Karpas-422 (cell line): ENCODE results near the gene NAMPT. TPM values are rescaled to one million over a fixed set of nuclear protein-coding genes. Genes with fewer than 3 reads are reported as not detected.

Experiments
- DNase-seq: peaks from one replicate; pipeline ENCODE4 v3.0.0-alpha.2; 2015
- H2AFZ ChIP-seq: fragments of 200-600 bp; sonication (generic); 2 replicates; pipeline ENCODE4 v1.6.1; 2014; ENCODE audit warnings: antibody characterized with exemption, low read length, mixed read lengths
- H3K27ac ChIP-seq: fragments of 200-600 bp; sonication (generic); 2 replicates; pipeline ENCODE4 v1.5.1; 2014; ENCODE audit warnings: mild to moderate bottlenecking, low read length, moderate library complexity
- H3K27me3 ChIP-seq: fragments of 200-600 bp; sonication (generic); 2 replicates; pipeline ENCODE4 v1.6.1; 2014; ENCODE audit warnings: low read length, mixed read lengths
- H3K36me3 ChIP-seq: fragments of 200-600 bp; sonication (generic); 2 replicates; pipeline ENCODE4 v1.6.1; 2014; ENCODE audit warnings: low read length, mixed read lengths; ENCODE audit not compliant: insufficient read depth
- H3K4me1 ChIP-seq: fragments of 200-600 bp; sonication (generic); 2 replicates; pipeline ENCODE4 v1.6.1; 2014; ENCODE audit warnings: mild to moderate bottlenecking, low read length, mixed read lengths
- H3K4me2 ChIP-seq: fragments of 200-600 bp; sonication (generic); 2 replicates; pipeline ENCODE4 v1.6.1; 2014; ENCODE audit warnings: low read length, low read depth, mild to moderate bottlenecking; ENCODE audit not compliant: poor library complexity, severe bottlenecking
- H3K4me3 ChIP-seq: fragments of 200-600 bp; sonication (generic); 2 replicates; pipeline ENCODE4 v1.5.1; 2014; ENCODE audit warnings: mild to moderate bottlenecking, antibody characterized with exemption, low read length, mixed read lengths
- H3K79me2 ChIP-seq: fragments of 200-600 bp; sonication (generic); 2 replicates; pipeline ENCODE4 v1.6.1; 2014; ENCODE audit warnings: mild to moderate bottlenecking, low read length, mixed read lengths
- H3K9ac ChIP-seq: fragments of 200-600 bp; sonication (generic); 2 replicates; pipeline ENCODE4 v1.6.0; 2014; ENCODE audit warnings: low read length
- H3K9me2 ChIP-seq: fragments of 200-600 bp; sonication (generic), shearing (Covaris generic); replicated peaks from 2 replicates; pipeline ENCODE4 v1.6.0; 2014; ENCODE audit warnings: mild to moderate bottlenecking, low read length, moderate library complexity; ENCODE audit not compliant: insufficient read depth
- H3K9me3 ChIP-seq: fragments of 300-700, 200-600 bp; sonication (generic); 2 replicates; pipeline ENCODE4 v1.6.1; 2014; ENCODE audit warnings: low read length, mixed read lengths
- H4K20me1 ChIP-seq: fragments of 200-600 bp; sonication (generic); 2 replicates; pipeline ENCODE4 v1.6.1; 2014; ENCODE audit warnings: mild to moderate bottlenecking, antibody characterized with exemption, low read length, low read depth; ENCODE audit not compliant: insufficient read depth
- total RNA-seq: library from RNA; depleted of rRNA; stranded (reverse); fragments of >200 nt; shearing (Covaris generic); gene quantifications from 2 replicates; pipeline ENCODE4 v1.2.3, GENCODE V29; 2014; ENCODE audit warnings: low replicate concordance

The NAMPT gene
- total RNA-seq, 1 experiment from 2014 or later, result 87.4 TPM

DNA sequence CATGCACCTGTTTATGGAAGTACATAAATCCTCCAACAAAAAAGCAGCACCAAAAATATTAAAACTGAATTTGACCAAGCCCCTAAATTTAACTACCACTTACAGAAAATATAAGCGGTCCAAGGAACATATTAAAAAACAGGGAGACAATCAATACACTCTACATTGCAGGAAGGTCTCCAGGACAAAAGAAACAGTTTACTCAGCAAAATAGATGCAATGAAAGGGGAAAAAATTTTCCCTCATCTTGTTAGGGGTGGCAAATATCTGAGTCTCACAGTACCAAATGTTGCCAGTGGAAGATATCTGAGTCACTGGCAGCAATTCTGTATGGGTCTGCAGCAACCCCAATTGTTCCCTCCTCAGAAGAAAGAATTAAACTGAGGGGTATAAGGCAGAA lies 50.4 kb downstream of the NAMPT start:
- H3K36me3 ChIP-seq, result no peaks in the 10 kb centered on the region
- 0 out of 2 replicates have a peak, but pooled peaks cover 8% of the 10 kb centered on the region for H4K20me1 ChIP-seq
- H2AFZ ChIP-seq, result no peak overlapping the region
- no peak overlapping the region for H3K9ac ChIP-seq
- no peaks in the 10 kb centered on the region for H3K79me2 ChIP-seq
- DNase-seq, result no peak
- H3K9me2 ChIP-seq, result no peaks in the 10 kb centered on the region
- H3K4me1 ChIP-seq, result no peaks in the 10 kb centered on the region
- H3K9me3 ChIP-seq, result no peaks in the 10 kb centered on the region
- no peak overlapping the region for H3K4me2 ChIP-seq
- no peaks in the 10 kb centered on the region for H3K27me3 ChIP-seq
- no peak overlapping the region for H3K27ac ChIP-seq
- no peak overlapping the region for H3K4me3 ChIP-seq

DNA sequence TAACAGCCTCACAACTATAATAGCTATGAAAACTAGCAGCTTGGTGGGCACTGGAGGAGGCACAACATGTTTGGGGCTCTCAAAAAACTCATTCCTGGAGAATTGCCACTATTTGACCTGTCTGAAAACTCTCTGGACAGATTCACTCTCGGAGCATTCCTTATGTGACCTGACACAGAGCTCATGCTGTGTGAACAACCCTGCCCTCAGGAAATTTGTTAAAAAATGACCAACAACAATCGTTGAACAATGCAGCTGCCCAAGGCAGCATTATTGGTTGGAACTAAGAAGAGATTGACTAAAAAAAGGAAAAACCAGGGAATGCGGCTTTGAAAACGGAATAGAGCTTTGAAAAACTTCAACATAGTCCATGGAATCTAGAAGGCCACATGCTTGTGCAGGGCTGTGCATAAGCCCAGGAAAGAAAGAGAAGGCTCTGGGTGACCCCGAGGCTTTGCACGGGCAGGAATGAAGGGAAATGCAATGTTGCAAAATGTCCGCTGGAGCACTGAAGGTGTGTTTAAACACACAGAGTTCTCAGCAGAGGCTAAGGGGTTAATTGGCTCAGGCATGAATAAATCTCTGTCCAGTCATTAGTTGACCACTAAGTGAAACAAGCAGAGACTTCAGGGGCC lies 52.8 kb downstream of the NAMPT start:
- Histone ChIP-seq H3K36me3 (no peaks in the 10 kb centered on the region), H3K9me3 (no peaks in the 10 kb centered on the region), H3K4me3 (no peak overlapping the region), H3K9me2 (no peaks in the 10 kb centered on the region), H3K4me2 (no peak overlapping the region), H3K9ac (no peak overlapping the region), H3K79me2 (no peaks in the 10 kb centered on the region), H2AFZ (no peak overlapping the region), H3K27ac (no peak overlapping the region), H3K4me1 (no peaks in the 10 kb centered on the region), H4K20me1 (0 out of 2 replicates have a peak, but pooled peaks cover 1% of the 10 kb centered on the region), H3K27me3 (no peaks in the 10 kb centered on the region)
- DNase-seq, result no peak

- no peaks in the 10 kb centered on the region for H3K79me2 ChIP-seq
- H3K4me1 ChIP-seq, result no peaks in the 10 kb centered on the region
- H2AFZ ChIP-seq, result no peak overlapping the region
- H3K36me3 ChIP-seq, result no peaks in the 10 kb centered on the region
- H3K4me2 ChIP-seq, result no peak overlapping the region
- no peaks in the 10 kb centered on the region for H3K9me2 ChIP-seq
- no peak overlapping the region for H3K27ac ChIP-seq
- H3K4me3 ChIP-seq, result no peak overlapping the region
- DNase-seq, result no peak
- no peaks in the 10 kb centered on the region for H4K20me1 ChIP-seq
- no peaks in the 10 kb centered on the region for H3K27me3 ChIP-seq
- no peaks in the 10 kb centered on the region for H3K9me3 ChIP-seq
- no peak overlapping the region for H3K9ac ChIP-seq
These were observed 58.9 kb downstream of the NAMPT start for GRCh38 chr7:106225856-106226255.

DNA sequence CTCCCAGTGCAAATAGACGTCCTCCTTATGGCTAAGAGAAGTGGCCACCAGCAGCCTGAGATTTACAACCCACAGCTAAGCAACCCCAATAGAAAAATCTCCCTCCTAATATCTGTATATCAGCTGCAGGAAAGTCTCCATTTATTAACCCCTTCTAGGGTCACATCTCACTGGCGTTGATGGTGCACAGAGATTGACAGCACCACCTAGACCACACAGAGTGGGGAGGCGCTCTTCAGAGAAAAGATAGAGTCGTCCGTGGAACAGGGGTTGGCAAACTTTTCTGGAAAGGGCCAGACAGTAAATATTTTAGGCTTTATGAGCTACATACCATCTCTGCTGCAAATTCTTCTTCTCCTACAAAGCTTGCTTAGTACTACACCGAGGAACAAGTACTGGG lies 60.0 kb downstream of the NAMPT start:
- no peaks in the 10 kb centered on the region for H3K27me3 ChIP-seq
- DNase-seq, result no peak
- H3K36me3 ChIP-seq, result no peaks in the 10 kb centered on the region
- H3K79me2 ChIP-seq, result no peaks in the 10 kb centered on the region
- no peak overlapping the region for H3K4me2 ChIP-seq
- H3K4me1 ChIP-seq, result no peaks in the 10 kb centered on the region
- H4K20me1 ChIP-seq, result no peaks in the 10 kb centered on the region
- H3K27ac ChIP-seq, result no peak overlapping the region
- H3K9me3 ChIP-seq, result no peaks in the 10 kb centered on the region
- no peak overlapping the region for H2AFZ ChIP-seq
- no peak overlapping the region for H3K9ac ChIP-seq
- no peak overlapping the region for H3K4me3 ChIP-seq
- no peaks in the 10 kb centered on the region for H3K9me2 ChIP-seq

DNA sequence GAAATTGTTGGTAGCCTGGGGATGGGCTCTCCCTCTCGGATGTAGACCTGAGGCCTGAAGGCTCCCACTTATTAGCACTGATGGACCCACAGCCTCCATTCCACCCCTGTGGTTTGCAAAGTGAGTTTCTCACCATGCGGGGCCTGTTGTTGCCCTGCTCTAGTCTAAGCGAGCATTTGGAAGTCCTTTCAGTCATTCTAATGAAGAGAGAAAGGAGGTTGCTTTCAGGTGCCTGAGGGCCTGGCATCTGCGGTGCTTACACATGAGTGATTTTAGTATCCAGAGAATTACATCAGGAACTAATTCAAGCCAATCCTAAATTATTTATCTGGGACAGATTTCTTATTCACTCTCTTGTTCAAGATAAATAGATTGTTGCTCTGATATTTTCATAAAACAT lies 61.6 kb downstream of the NAMPT start:
- no peak for DNase-seq

GRCh38 chr7:106222545-106222944 lies 62.2 kb downstream of the NAMPT start:
- no peak overlapping the region for H3K27ac ChIP-seq
- H3K4me2 ChIP-seq, result no peak overlapping the region
- no peaks in the 10 kb centered on the region for H3K36me3 ChIP-seq
- no peak overlapping the region for H3K4me3 ChIP-seq
- H4K20me1 ChIP-seq, result no peaks in the 10 kb centered on the region
- no peaks in the 10 kb centered on the region for H3K9me3 ChIP-seq
- H3K9ac ChIP-seq, result no peak overlapping the region
- no peaks in the 10 kb centered on the region for H3K27me3 ChIP-seq
- no peak for DNase-seq
- no peaks in the 10 kb centered on the region for H3K4me1 ChIP-seq
- no peak overlapping the region for H2AFZ ChIP-seq
- no peaks in the 10 kb centered on the region for H3K79me2 ChIP-seq
- H3K9me2 ChIP-seq, result no peaks in the 10 kb centered on the region

More for the DNA sequence above, 61.6 kb downstream of the NAMPT start:
- no peaks in the 10 kb centered on the region for H3K27me3 ChIP-seq
- no peak overlapping the region for H3K9ac ChIP-seq
- H3K4me1 ChIP-seq, result no peaks in the 10 kb centered on the region
- H4K20me1 ChIP-seq, result no peaks in the 10 kb centered on the region
- no peaks in the 10 kb centered on the region for H3K9me3 ChIP-seq
- no peak overlapping the region for H3K27ac ChIP-seq
- no peaks in the 10 kb centered on the region for H3K79me2 ChIP-seq
- no peak overlapping the region for H3K4me2 ChIP-seq
- H2AFZ ChIP-seq, result no peak overlapping the region
- H3K4me3 ChIP-seq, result no peak overlapping the region
- no peaks in the 10 kb centered on the region for H3K9me2 ChIP-seq
- H3K36me3 ChIP-seq, result no peaks in the 10 kb centered on the region

- no peak overlapping the region for H3K4me2 ChIP-seq
- no peaks in the 10 kb centered on the region for H3K27me3 ChIP-seq
- H3K9me2 ChIP-seq, result no peaks in the 10 kb centered on the region
- no peaks in the 10 kb centered on the region for H3K36me3 ChIP-seq
- no peak overlapping the region for H2AFZ ChIP-seq
- no peak overlapping the region for H3K4me3 ChIP-seq
- no peaks in the 10 kb centered on the region for H3K4me1 ChIP-seq
- H3K9me3 ChIP-seq, result no peaks in the 10 kb centered on the region
- H4K20me1 ChIP-seq, result no peaks in the 10 kb centered on the region
- no peak overlapping the region for H3K27ac ChIP-seq
- H3K79me2 ChIP-seq, result no peaks in the 10 kb centered on the region
- no peak overlapping the region for H3K9ac ChIP-seq
- no peak for DNase-seq
These were observed 64.5 kb downstream of the NAMPT start for GRCh38 chr7:106220307-106220706.

GRCh38 chr7:106219170-106219569 lies 65.6 kb downstream of the NAMPT start:
- Histone ChIP-seq H3K9me2 (no peaks in the 10 kb centered on the region), H3K9me3 (no peaks in the 10 kb centered on the region), H2AFZ (no peak overlapping the region), H3K27me3 (no peaks in the 10 kb centered on the region), H3K36me3 (no peaks in the 10 kb centered on the region), H3K4me3 (no peak overlapping the region), H3K4me2 (no peak overlapping the region), H4K20me1 (no peaks in the 10 kb centered on the region), H3K9ac (no peak overlapping the region), H3K27ac (no peak overlapping the region), H3K4me1 (no peaks in the 10 kb centered on the region), H3K79me2 (no peaks in the 10 kb centered on the region)
- DNase-seq, result no peak
